Neural crest cell (in vitro differentiated cells): ENCODE data around the gene TIAM1. TPM values are rescaled to one million over a fixed set of nuclear protein-coding genes. Genes with fewer than 3 reads are reported as not detected.

ENCODE experiments used
- DNase-seq: peaks from one replicate; pipeline ENCODE4 v3.0.0; 2021; ENCODE audit warnings: low read depth, mixed read lengths, low spot score
- H3K27ac Mint-ChIP-seq: one replicate; pipeline ENCODE4 v1.8.0; 2021; ENCODE audit warnings: mild to moderate bottlenecking, mixed read lengths; ENCODE audit not compliant: unreplicated experiment
- H3K27me3 Mint-ChIP-seq: 2 replicates; pipeline ENCODE4 v1.8.0; 2021; ENCODE audit warnings: low read depth, mild to moderate bottlenecking, mixed read lengths
- H3K36me3 Mint-ChIP-seq: 2 replicates; pipeline ENCODE4 v1.8.0; 2021; ENCODE audit warnings: low read depth, mild to moderate bottlenecking, mixed read lengths
- H3K4me1 Mint-ChIP-seq: 2 replicates; pipeline ENCODE4 v1.8.0; 2021; ENCODE audit warnings: mixed read lengths
- H3K4me3 Mint-ChIP-seq: one replicate; pipeline ENCODE4 v1.8.0; 2021; ENCODE audit warnings: mild to moderate bottlenecking, mixed read lengths
- H3K9me3 Mint-ChIP-seq: 2 replicates; pipeline ENCODE4 v1.8.0; 2021; ENCODE audit warnings: mixed read lengths
- total RNA-seq: library from RNA; stranded (reverse); gene quantifications from 2 replicates; pipeline ENCODE4 v1.2.1, GENCODE V29; 2021
- TF ChIP-seq, protein P1 (sequence below): fragments of 200-600 bp; sonication (generic); conservative IDR thresholded peaks from 2 replicates; pipeline ENCODE4 v1.5.0; 2021; ENCODE audit warnings: antibody characterized with exemption, mild to moderate bottlenecking

The TIAM1 gene
- total RNA-seq, 1 donor from 2014 or later = 53.6 TPM

- DNase-seq = no peak
- H3K36me3 Mint-ChIP-seq = peaks cover 6% of the 10 kb centered on the region
- TF ChIP-seq, protein P1, sequence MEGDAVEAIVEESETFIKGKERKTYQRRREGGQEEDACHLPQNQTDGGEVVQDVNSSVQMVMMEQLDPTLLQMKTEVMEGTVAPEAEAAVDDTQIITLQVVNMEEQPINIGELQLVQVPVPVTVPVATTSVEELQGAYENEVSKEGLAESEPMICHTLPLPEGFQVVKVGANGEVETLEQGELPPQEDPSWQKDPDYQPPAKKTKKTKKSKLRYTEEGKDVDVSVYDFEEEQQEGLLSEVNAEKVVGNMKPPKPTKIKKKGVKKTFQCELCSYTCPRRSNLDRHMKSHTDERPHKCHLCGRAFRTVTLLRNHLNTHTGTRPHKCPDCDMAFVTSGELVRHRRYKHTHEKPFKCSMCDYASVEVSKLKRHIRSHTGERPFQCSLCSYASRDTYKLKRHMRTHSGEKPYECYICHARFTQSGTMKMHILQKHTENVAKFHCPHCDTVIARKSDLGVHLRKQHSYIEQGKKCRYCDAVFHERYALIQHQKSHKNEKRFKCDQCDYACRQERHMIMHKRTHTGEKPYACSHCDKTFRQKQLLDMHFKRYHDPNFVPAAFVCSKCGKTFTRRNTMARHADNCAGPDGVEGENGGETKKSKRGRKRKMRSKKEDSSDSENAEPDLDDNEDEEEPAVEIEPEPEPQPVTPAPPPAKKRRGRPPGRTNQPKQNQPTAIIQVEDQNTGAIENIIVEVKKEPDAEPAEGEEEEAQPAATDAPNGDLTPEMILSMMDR = no peak
- no peaks in the 10 kb centered on the region for H3K9me3 Mint-ChIP-seq
- no peak overlapping the region for H3K4me3 Mint-ChIP-seq
- no peaks in the 10 kb centered on the region for H3K27me3 Mint-ChIP-seq
- H3K27ac Mint-ChIP-seq = no peak overlapping the region
- peaks cover 11% of the 10 kb centered on the region for H3K4me1 Mint-ChIP-seq
These were observed 78.6 kb downstream of the TIAM1 start for GRCh38 chr21:31265366-31266013.

GRCh38 chr21:31264574-31264973 lies 79.5 kb downstream of the TIAM1 start:
- Mint-ChIP-seq H3K9me3 (no peaks in the 10 kb centered on the region), H3K36me3 (peaks cover 3% of the 10 kb centered on the region), H3K4me1 (peaks cover 12% of the 10 kb centered on the region), H3K4me3 (no peak overlapping the region), H3K27ac (no peak overlapping the region), H3K27me3 (no peaks in the 10 kb centered on the region)
- DNase-seq = no peak
- TF ChIP-seq, protein P1 = no peak

DNA sequence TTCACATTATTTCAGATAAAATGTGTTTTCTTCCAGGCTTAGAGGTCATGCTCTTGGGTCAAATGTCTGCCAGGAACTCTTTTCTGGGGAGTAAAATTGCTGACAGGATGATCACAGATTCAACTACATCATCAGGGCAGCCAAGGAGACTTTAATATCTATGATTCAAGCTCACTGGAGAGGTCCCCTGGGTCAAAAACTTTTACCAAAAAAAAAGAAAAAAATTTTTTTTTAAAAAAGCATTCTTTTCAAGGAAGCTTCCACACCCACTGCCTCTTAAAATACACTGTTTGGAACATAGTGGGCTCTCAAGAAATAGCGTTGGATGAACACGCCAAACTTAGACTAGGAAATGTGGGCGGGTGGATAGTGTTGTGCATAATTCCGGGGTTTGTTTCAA lies 81.3 kb downstream of the TIAM1 start:
- no peak overlapping the region for H3K27ac Mint-ChIP-seq
- TF ChIP-seq, protein P1 = no peak
- H3K4me1 Mint-ChIP-seq = peaks cover 12% of the 10 kb centered on the region
- DNase-seq = no peak
- peaks cover 3% of the 10 kb centered on the region for H3K36me3 Mint-ChIP-seq
- no peaks in the 10 kb centered on the region for H3K27me3 Mint-ChIP-seq
- H3K9me3 Mint-ChIP-seq = no peaks in the 10 kb centered on the region
- H3K4me3 Mint-ChIP-seq = no peak overlapping the region

- Mint-ChIP-seq H3K27ac (no peak overlapping the region), H3K27me3 (no peaks in the 10 kb centered on the region), H3K4me3 (no peak overlapping the region), H3K36me3 (peaks cover 5% of the 10 kb centered on the region), H3K4me1 (peaks cover 15% of the 10 kb centered on the region), H3K9me3 (no peaks in the 10 kb centered on the region)
- DNase-seq = no peak
- TF ChIP-seq, protein P1 = no peak
These were observed 82.3 kb downstream of the TIAM1 start for GRCh38 chr21:31261759-31262158.

- TF ChIP-seq, protein P1 = no peak
- peaks cover 19% of the 10 kb centered on the region for H3K4me1 Mint-ChIP-seq
- H3K27me3 Mint-ChIP-seq = no peaks in the 10 kb centered on the region
- peaks cover 5% of the 10 kb centered on the region for H3K36me3 Mint-ChIP-seq
- H3K9me3 Mint-ChIP-seq = no peaks in the 10 kb centered on the region
- no peak overlapping the region for H3K27ac Mint-ChIP-seq
- H3K4me3 Mint-ChIP-seq = no peak overlapping the region
- DNase-seq = no peak
These were observed 83.3 kb downstream of the TIAM1 start for GRCh38 chr21:31260790-31261189.
